Vagina (tissue), 2 donors: ENCODE data around the gene PC.

Experiments
- POLR2A ChIP-seq, 2 donors: fragments of 450-650 bp; IDR thresholded peaks; one replicate each; pipeline ENCODE4 v1.6.1; 2017; ENCODE audit warnings: antibody characterized with exemption in 2 of 2, mild to moderate bottlenecking in 2 of 2, moderate library complexity in 2 of 2
- TF ChIP-seq, protein P1 (sequence below), 3 experiments: fragments of 450-650 bp in 2 of 3; fragments of 200-600 bp in 1 of 3; sonication (generic) in 1 of 3; IDR thresholded peaks; one replicate each; pipeline ENCODE4 v1.5.1; 2017 to 2019; ENCODE audit warnings: antibody characterized with exemption in 3 of 3, mild to moderate bottlenecking in 2 of 3, moderate library complexity in 2 of 3

DNA sequence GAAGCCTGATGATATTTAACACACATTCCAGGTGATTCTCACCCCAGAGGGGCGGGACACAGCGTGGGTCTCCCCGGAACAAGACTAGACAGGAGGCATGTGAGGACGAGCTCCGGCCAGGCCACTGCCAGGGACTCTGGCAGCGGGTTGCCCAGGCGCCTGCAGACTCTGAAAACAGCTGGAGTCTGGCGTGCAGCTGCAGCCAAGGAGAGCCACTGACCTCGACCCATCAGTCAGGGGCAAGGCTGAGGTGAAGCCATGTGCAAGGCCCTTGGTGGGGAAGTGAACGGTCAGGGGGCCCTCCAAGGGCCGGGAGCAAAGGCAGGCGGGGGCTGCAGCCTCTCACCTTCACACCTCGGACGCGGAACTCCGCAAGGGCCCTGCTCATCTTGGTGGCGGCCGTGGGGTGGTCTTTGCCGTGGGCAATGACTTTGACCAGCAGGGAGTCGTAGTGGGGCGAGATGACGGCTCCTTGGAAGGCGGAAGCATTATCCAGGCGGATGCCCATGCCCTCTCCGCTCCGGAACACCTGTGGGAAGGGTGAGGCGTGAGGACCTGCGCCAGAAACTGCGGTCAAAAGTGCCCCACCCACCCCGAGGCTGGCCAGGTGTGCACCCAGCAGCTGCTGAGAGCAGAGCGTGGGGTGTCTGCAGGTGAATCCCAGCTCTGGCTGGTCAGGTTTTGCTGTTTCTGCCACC, 94.6 kb downstream of the PC start:
- TF ChIP-seq, protein P1, sequence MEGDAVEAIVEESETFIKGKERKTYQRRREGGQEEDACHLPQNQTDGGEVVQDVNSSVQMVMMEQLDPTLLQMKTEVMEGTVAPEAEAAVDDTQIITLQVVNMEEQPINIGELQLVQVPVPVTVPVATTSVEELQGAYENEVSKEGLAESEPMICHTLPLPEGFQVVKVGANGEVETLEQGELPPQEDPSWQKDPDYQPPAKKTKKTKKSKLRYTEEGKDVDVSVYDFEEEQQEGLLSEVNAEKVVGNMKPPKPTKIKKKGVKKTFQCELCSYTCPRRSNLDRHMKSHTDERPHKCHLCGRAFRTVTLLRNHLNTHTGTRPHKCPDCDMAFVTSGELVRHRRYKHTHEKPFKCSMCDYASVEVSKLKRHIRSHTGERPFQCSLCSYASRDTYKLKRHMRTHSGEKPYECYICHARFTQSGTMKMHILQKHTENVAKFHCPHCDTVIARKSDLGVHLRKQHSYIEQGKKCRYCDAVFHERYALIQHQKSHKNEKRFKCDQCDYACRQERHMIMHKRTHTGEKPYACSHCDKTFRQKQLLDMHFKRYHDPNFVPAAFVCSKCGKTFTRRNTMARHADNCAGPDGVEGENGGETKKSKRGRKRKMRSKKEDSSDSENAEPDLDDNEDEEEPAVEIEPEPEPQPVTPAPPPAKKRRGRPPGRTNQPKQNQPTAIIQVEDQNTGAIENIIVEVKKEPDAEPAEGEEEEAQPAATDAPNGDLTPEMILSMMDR (IDR thresholded peaks at IDR 0.05) = no peak
- no peak for TF ChIP-seq POLR2A (IDR thresholded peaks at IDR 0.05)
